CD14-positive monocyte (primary cell): Measurements from ENCODE around the gene RASIP1. TPM values are rescaled to one million over a fixed set of nuclear protein-coding genes. Genes with fewer than 3 reads are reported as not detected.

Experiments
- DNase-seq, 3 donors: peaks; one replicate each; pipeline ENCODE4 v3.0.0-alpha.2; 2011 to 2022
- H2AFZ ChIP-seq: 2 replicates; pipeline ENCODE4 v1.6.0; 2012; ENCODE audit warnings: mild to moderate bottlenecking, low read depth, low read length, inconsistent platforms; ENCODE audit not compliant: insufficient read depth, poor library complexity, severe bottlenecking
- H3K27ac ChIP-seq, 2 donors: 1 replicate in 1 of 2; 2 replicates in 1 of 2; pipeline ENCODE4 v1.5.1; 2012 to 2013; ENCODE audit warnings: low read length in 2 of 2, control low read depth in 1 of 2, inconsistent platforms in 1 of 2, low read depth in 1 of 2, mild to moderate bottlenecking in 1 of 2
- H3K27me3 ChIP-seq, 2 donors: one replicate each; pipeline versions ENCODE4 v1.6.0 to v1.6.1; 2011 to 2013; ENCODE audit warnings: low read length in 2 of 2; ENCODE audit not compliant: control insufficient read depth in 2 of 2, insufficient read depth in 2 of 2
- H3K36me3 ChIP-seq, 2 donors: replicated peaks in 1 of 2; 1 replicate in 1 of 2; 2 replicates in 1 of 2; pipeline versions ENCODE4 v1.5.1 to v1.6.1; 2012 to 2013; ENCODE audit warnings: low read length in 2 of 2, control low read depth in 1 of 2, inconsistent platforms in 1 of 2, mild to moderate bottlenecking in 1 of 2; ENCODE audit not compliant: insufficient read depth in 2 of 2, control insufficient read depth in 1 of 2
- H3K4me1 ChIP-seq, 2 donors: 1 replicate in 1 of 2; 2 replicates in 1 of 2; pipeline versions ENCODE4 v1.5.1 to v1.6.1; 2012 to 2013; ENCODE audit warnings: low read length in 2 of 2, control low read depth in 1 of 2, inconsistent platforms in 1 of 2, mild to moderate bottlenecking in 1 of 2, moderate library complexity in 1 of 2; ENCODE audit not compliant: insufficient read depth in 2 of 2, control insufficient read depth in 1 of 2
- H3K4me2 ChIP-seq: replicated peaks from 2 replicates; pipeline ENCODE3; 2012; ENCODE audit warnings: low read length, moderate library complexity, mild to moderate bottlenecking; ENCODE audit not compliant: poor library complexity, severe bottlenecking; ENCODE audit errors: extremely low read depth
- H3K4me3 ChIP-seq, 3 experiments: fragments of 200-600 bp in 1 of 3; sonication (generic) in 1 of 3; replicated peaks in 1 of 3; 1 replicate in 2 of 3; 2 replicates in 1 of 3; pipeline ENCODE4 v1.5.1; 2011 to 2013; ENCODE audit warnings: low read length in 3 of 3, mild to moderate bottlenecking in 3 of 3, control low read depth in 2 of 3, low read depth in 2 of 3, inconsistent platforms in 1 of 3, moderate library complexity in 1 of 3
- H3K79me2 ChIP-seq: 2 replicates; pipeline ENCODE4 v1.6.0; 2012; ENCODE audit warnings: mild to moderate bottlenecking, control low read depth, inconsistent platforms, low read length, moderate library complexity; ENCODE audit not compliant: insufficient read depth
- H3K9ac ChIP-seq: 2 replicates; pipeline ENCODE4 v1.6.0; 2017; ENCODE audit warnings: low read length, mild to moderate bottlenecking; ENCODE audit not compliant: insufficient read depth, poor library complexity, severe bottlenecking
- H3K9me3 ChIP-seq, 2 donors: replicated peaks in 1 of 2; 1 replicate in 1 of 2; 2 replicates in 1 of 2; pipeline versions ENCODE4 v1.5.1 to v1.6.1; 2012 to 2013; ENCODE audit warnings: low read length in 2 of 2, control low read depth in 1 of 2; ENCODE audit not compliant: control insufficient read depth in 1 of 2, insufficient read depth in 1 of 2
- H4K20me1 ChIP-seq: 2 replicates; pipeline ENCODE4 v1.6.0; 2012; ENCODE audit warnings: mild to moderate bottlenecking, low read length, control low read depth, moderate library complexity; ENCODE audit not compliant: insufficient read depth
- H3K27ac Mint-ChIP-seq, 7 donors: one replicate each; pipeline ENCODE4 v1.8.0; 2020; ENCODE audit warnings: mild to moderate bottlenecking in 7 of 7, mixed read lengths in 7 of 7, moderate library complexity in 6 of 7, inconsistent platforms in 2 of 7
- H3K27me3 Mint-ChIP-seq, 3 donors: one replicate each; pipeline ENCODE4 v1.8.0; 2021 to 2022; ENCODE audit warnings: low read depth in 3 of 3, mild to moderate bottlenecking in 3 of 3, mixed read lengths in 3 of 3, moderate library complexity in 3 of 3, inconsistent platforms in 1 of 3
- H3K36me3 Mint-ChIP-seq, 2 donors: one replicate each; pipeline ENCODE4 v1.8.0; 2020; ENCODE audit warnings: mixed read lengths in 2 of 2, inconsistent platforms in 1 of 2, mild to moderate bottlenecking in 1 of 2
- H3K4me1 Mint-ChIP-seq: one replicate; pipeline ENCODE4 v1.8.0; 2020; ENCODE audit warnings: mild to moderate bottlenecking, mixed read lengths
- H3K4me3 Mint-ChIP-seq, 2 donors: one replicate each; pipeline ENCODE4 v1.8.0; 2020; ENCODE audit warnings: mild to moderate bottlenecking in 2 of 2, mixed read lengths in 2 of 2, moderate library complexity in 1 of 2
- H3K9me3 Mint-ChIP-seq, 7 donors: one replicate each; pipeline ENCODE4 v1.8.0; 2020 to 2022; ENCODE audit warnings: mixed read lengths in 7 of 7, mild to moderate bottlenecking in 6 of 7, moderate library complexity in 6 of 7, inconsistent platforms in 2 of 7
- WGBS: methylation state at CpG from one replicate; pipeline ENCODE4 v1.1.5; 2013; ENCODE audit warnings: missing lambda C conversion rate; ENCODE audit not compliant: insufficient coverage; 5-methylcytosine and 5-hydroxymethylcytosine counted together
- intact Hi-C, 2 donors: fragments of 100-400 bp; cut with micrococcal nuclease; formaldehyde crosslinking; loops; one replicate each; pipeline versions ENCODE4 v1.15.0 to v1.15.1; 2023
- polyA plus RNA-seq, 3 donors: library from polyadenylated mRNA; depleted of rRNA in 1 of 3; unstranded in 2 of 3; stranded (reverse) in 1 of 3; fragments of 300-500 nt in 2 of 3; fragments of >200 nt in 1 of 3; fragmentation: Illumina TruSeq in 2 of 3; gene quantifications; 1 replicate in 2 of 3; 2 replicates in 1 of 3; pipeline ENCODE4 v1.2.3, GENCODE V29; 2012 to 2021
- TF ChIP-seq, protein P1 (sequence below): fragments of 200-600 bp; IDR thresholded peaks from one replicate; pipeline ENCODE4 v1.8.0; 2022; ENCODE audit warnings: antibody characterized with exemption, mild to moderate bottlenecking

The RASIP1 gene
- polyA plus RNA-seq, 3 donors: 1.2 TPM; not detected in 2

DNA sequence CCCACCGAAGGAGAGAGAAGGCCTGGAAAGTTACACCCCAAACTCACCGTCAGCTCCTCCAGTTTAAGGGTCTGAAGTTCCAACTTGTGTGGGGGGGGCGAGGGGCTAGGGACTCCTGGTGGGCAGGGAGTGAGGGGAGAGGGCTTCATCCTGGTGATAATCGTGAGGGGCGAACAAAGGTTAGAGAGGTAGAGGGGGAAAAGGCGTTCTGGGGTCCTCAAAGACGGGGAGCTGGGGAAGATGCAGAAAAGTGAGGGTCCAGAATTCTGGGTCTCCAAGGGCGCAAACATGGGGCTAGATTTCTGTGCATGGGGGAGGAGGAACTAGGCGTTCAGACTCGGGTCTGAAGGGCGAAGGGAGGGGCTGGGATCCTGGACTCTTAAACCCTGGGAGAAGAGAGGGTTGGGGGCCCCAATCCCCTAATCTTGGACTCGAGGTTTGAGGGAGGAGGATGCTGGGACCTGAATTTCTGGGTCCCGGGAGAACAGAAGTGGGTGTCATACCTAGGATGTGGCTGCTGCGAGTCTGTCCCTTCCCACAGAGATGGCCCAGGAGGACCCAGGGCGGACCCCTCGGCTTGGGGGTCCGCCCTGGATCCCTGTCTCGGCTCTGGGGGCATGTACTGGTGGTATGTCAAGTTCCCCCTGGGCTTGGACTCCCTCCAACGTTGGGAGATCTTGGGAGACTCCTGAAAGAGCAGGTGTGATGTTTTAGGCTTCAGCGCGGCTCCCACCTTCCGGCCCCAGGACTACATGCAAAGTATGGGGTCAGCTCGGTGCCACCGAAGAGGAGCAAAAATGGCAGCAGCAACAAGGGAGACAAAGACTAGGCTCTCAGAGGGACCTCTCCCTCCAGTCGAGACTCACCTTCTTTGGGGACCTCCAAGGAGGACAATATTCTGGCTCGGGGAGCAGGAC, 25.4 kb downstream of the RASIP1 start:
- intact Hi-C loops: loop anchor here in 1 of 2 donors (10.0 kb wide), 1 partner anchor 70 kb away; the partner anchor contains the start of gene CA11
- H3K27ac Mint-ChIP-seq: peak overlapping the region; percentile 71 to 93 (median 82)
- H3K27me3 Mint-ChIP-seq: peaks cover 6 to 11% (median 6%) of the 10 kb centered on the region in 3 donors
- Histone ChIP-seq H3K36me3 (no peaks in the 10 kb centered on the region), H3K27me3 (peaks cover 0 to 2% of the 10 kb centered on the region in 2 donors), H3K9me3 (peaks cover 0 to 9% of the 10 kb centered on the region in 2 donors), H3K79me2 (no peaks in the 10 kb centered on the region), H3K9ac (peak overlapping the region; percentile 37), H3K27ac (peak overlapping the region; percentile 46 to 63), H2AFZ (peak overlapping the region; percentile 80), H3K4me2 (peak overlapping the region; percentile 86), H4K20me1 (no peaks in the 10 kb centered on the region), H3K4me3 (peak overlapping the region; percentile 40 to 86 (median 43)), H3K4me1 (peaks cover 19 to 21% of the 10 kb centered on the region in 2 donors)
- no peak for DNase-seq
- peaks cover 14% of the 10 kb centered on the region for H3K4me1 Mint-ChIP-seq
- H3K4me3 Mint-ChIP-seq: peak overlapping the region; percentile 77 to 80
- WGBS: 68% methylated on average over 20 of the region's 26 CpGs
- H3K36me3 Mint-ChIP-seq: no peaks in the 10 kb centered on the region
- TF ChIP-seq, protein P1, sequence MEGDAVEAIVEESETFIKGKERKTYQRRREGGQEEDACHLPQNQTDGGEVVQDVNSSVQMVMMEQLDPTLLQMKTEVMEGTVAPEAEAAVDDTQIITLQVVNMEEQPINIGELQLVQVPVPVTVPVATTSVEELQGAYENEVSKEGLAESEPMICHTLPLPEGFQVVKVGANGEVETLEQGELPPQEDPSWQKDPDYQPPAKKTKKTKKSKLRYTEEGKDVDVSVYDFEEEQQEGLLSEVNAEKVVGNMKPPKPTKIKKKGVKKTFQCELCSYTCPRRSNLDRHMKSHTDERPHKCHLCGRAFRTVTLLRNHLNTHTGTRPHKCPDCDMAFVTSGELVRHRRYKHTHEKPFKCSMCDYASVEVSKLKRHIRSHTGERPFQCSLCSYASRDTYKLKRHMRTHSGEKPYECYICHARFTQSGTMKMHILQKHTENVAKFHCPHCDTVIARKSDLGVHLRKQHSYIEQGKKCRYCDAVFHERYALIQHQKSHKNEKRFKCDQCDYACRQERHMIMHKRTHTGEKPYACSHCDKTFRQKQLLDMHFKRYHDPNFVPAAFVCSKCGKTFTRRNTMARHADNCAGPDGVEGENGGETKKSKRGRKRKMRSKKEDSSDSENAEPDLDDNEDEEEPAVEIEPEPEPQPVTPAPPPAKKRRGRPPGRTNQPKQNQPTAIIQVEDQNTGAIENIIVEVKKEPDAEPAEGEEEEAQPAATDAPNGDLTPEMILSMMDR: no peak
- peaks cover 0 to 14% (median 4%) of the 10 kb centered on the region in 7 donors for H3K9me3 Mint-ChIP-seq

DNA sequence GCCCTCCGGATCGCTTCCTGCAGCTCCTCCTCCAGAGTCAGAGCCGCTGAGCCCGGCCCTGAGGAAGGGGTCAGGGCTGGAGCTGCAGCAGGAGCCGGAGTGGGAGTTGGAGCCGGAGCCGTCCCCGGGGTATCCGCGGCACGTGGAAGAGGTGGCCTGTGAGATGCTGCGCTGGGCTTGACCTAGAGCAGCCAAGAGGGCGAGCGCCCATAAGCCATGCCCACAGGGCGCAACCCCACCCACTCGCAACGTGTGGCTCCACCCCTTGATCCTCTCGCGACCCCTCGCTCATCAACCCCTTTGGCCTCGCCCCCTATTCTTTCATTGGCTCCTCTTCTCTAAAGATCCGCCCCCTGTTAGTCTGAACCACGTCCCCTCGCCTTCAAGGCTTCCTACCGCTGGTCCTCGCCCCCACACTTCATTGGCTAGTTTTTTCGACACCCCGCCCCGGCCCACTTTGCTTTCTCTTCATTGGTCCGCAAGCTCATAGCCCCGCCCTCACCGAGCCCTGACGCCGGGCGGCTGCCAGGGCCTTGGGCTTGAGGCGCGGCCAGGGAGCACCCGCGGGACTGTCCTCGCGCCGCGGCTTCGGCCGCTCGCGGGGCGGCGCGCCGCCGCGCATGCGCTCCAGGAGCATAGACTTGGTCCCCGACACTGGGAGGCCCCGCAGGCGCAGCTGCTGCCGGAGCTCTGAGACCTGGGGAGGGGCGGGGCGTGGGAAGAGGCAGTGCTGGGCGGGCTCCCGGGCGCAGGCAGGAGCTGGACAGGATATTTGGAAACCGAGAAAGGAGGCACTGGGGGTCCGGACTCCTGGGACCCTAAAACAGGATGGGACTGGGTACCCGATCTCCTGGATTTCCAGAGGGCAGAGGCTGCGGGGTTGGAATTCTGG, 26.3 kb downstream of the RASIP1 start:
- Histone ChIP-seq H3K4me3 (peak overlapping the region; percentile 42 to 86 (median 67)), H3K4me1 (peaks cover 19 to 21% of the 10 kb centered on the region in 2 donors), H4K20me1 (no peaks in the 10 kb centered on the region), H3K36me3 (no peaks in the 10 kb centered on the region), H3K9me3 (peaks cover 0 to 9% of the 10 kb centered on the region in 2 donors), H2AFZ (peak overlapping the region; percentile 99), H3K4me2 (peak overlapping the region; percentile 86), H3K27ac (peak overlapping the region; percentile 46 to 63), H3K79me2 (no peaks in the 10 kb centered on the region), H3K27me3 (peaks cover 0 to 2% of the 10 kb centered on the region in 2 donors), H3K9ac (peak overlapping the region; percentile 37)
- H3K27ac Mint-ChIP-seq: peak overlapping the region; percentile 71 to 93 (median 86)
- H3K9me3 Mint-ChIP-seq: peaks cover 0 to 14% (median 4%) of the 10 kb centered on the region in 7 donors
- DNase-seq: peak; percentile 97 to 99 (median 98)
- peaks cover 6 to 11% (median 6%) of the 10 kb centered on the region in 3 donors for H3K27me3 Mint-ChIP-seq
- under 1% methylated on average over 66 of the region's 67 CpGs for WGBS
- H3K36me3 Mint-ChIP-seq: no peaks in the 10 kb centered on the region
- TF ChIP-seq, protein P1: no peak
- peak overlapping the region; percentile 79 to 80 for H3K4me3 Mint-ChIP-seq
- H3K4me1 Mint-ChIP-seq: peaks cover 14% of the 10 kb centered on the region
- intact Hi-C loops: loop anchor here in 1 of 2 donors (10.0 kb wide), 1 partner anchor 69 kb away; the partner anchor contains the start of gene CA11
